Measurements from ENCODE around the gene RPS27L.
"Not testable (repeated sequence)": the region's sequence is repeated elsewhere in the genome, so short reads cannot be mapped to it uniquely, and the experiment has no call there.

The RPS27L gene

GRCh38 chr15:63135281-63135680 is 22.0 kb downstream of the RPS27L start:
- DNase-seq = no peak

- no peak for DNase-seq
Measured at GRCh38 chr15:63134245-63134985, 22.9 kb downstream of the RPS27L start.

GRCh38 chr15:63133786-63134185 is 23.5 kb downstream of the RPS27L start:
- no peak for DNase-seq

- DNase-seq = no peak
Measured at GRCh38 chr15:63126726-63127125, 30.6 kb downstream of the RPS27L start.

DNA sequence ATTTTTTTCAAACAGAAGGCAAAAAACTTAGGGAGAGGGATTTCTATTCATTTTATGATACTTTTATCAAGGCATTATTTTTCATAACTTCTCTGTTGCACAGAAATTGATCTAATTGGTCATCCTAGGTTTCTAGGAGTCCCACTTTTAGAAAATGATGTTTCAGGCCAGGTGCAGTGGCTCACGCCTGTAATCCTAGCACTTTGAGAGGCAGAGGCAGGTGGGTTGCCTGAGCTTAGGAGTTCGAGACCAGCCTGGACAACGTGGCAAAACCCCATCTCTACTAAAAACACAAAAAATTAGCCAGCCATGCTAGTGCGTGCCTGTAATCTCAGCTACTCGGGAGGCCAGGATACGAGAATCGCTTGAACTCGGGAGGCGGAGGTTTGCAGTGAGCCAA is 32.8 kb downstream of the RPS27L start:
- no peak for DNase-seq

GRCh38 chr15:63122002-63122875 is 35.0 kb downstream of the RPS27L start:
- peak; percentile 82 for DNase-seq

DNA sequence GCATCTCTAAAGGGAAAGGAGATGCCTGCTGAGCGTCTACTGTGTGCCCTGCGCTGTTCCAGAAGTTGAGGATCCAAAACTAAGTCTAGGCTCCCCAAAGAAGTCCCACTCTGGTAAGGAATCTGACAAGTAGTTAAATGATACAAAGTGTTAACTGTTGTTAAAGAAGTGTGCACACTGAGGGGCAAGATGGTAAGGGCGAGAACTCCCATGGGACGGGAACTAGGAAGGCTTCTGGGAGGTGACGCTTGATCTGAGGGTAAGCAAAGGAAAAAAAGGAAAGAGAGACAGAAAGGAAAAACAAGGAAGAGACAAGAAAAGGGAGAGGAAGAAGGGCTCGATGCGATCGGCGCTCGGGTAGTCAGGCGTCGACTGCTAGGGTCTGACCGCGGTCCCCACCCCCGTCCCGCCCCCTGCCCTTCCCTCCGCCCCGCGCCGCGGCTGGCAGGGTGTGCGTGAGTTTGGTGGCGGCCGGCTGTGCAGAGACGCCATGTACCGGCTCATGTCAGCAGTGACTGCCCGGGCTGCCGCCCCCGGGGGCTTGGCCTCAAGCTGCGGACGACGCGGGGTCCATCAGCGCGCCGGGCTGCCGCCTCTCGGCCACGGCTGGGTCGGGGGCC is 35.8 kb downstream of the RPS27L start, which contains the start of gene LACTB:
TSS of gene LACTB (plus strand) at position 480 of the 620 bp plus-strand sequence. CDS start at position 491, 11 bp downstream.
- peak; percentile 90 for DNase-seq

- no peak for DNase-seq
Measured at GRCh38 chr15:63118854-63119253, 38.4 kb downstream of the RPS27L start.

DNA sequence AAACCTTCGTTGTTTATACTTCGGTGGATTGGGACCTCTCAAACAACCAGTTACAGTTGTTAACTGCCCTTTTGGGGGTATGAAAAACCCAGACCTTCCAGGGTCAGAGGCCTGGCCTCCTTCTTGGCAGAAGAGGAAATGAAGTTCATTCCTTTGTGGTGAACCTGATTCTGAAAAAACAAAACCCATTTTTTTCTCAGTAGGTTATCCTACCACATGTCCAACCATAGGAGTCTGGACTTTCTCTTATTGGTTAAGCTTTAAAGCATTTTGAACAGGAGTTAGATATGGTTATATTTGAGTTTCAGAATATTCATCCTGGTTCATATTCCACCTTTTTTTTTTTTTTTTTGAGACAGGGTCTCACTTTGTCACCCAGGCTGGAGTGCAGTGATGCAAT is 42.8 kb downstream of the RPS27L start:
- DNase-seq = no peak

DNA sequence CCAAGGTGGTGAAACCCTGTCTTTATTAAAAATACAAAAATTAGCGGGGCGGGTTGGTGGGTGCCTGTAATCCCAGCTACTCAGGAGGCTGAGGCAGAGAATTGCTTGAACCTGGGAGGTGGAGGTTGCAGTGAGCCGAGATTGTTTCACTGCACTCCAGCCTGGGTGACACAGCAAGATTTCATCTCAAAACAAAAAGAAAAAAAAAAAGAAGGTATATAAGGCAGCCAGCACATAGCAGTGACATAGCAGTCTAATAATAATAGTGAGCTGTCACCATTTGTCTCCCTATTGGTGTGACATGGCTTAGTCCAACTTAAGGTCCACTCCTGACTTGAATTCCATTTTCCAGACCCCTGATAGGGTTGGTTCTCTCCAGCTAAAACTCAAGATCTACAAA is 44.4 kb downstream of the RPS27L start:
- DNase-seq = no peak

GRCh38 chr15:63111481-63111880 is 45.8 kb downstream of the RPS27L start:
- no peak for DNase-seq

- DNase-seq = no peak
Measured at GRCh38 chr15:63110428-63111026, 46.8 kb downstream of the RPS27L start.

DNA sequence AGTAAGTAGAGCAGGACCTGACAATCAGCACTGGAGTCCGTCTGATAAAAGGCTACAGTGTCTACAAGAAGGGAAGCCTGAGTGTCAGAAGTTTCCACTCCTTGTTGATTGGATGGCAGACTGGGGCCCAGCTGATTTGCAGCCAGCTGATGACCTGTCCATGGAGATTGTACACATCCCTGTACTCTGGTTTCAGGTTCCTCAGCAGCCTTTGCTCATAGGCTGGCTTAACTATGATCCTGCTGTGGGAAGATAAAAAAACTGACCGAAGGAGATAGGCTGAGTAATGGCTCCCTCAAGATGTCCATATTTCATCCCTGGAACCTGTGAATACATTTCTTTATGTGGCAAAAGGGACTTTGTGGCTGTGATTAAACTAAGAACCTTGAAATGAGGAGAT is 47.4 kb downstream of the RPS27L start:
- DNase-seq = no peak

GRCh38 chr15:63109498-63109897 is 47.8 kb downstream of the RPS27L start:
- no peak for DNase-seq

GRCh38 chr15:63107895-63108546 is 49.3 kb downstream of the RPS27L start:
- no peak for DNase-seq

DNA sequence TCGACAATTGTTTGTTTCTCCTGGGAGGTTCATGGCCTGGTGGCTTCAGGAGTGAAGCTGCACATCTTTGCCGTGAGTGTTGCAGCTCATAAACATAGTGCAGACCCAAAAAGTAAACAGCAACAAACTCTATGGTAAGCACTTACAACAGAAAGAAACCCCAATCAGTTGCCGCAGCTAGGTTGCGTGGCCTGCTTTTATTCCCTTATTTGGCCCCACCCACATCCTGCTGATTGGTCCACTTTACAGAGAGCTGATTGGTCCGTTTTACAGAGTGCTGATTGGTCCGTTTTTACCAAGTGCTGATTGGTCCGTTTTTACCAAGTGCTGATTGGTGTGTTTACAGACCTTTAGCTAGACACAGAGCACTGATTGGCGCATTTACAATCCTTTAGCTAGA is 51.9 kb downstream of the RPS27L start:
- not testable (repeated sequence) for DNase-seq

DNA sequence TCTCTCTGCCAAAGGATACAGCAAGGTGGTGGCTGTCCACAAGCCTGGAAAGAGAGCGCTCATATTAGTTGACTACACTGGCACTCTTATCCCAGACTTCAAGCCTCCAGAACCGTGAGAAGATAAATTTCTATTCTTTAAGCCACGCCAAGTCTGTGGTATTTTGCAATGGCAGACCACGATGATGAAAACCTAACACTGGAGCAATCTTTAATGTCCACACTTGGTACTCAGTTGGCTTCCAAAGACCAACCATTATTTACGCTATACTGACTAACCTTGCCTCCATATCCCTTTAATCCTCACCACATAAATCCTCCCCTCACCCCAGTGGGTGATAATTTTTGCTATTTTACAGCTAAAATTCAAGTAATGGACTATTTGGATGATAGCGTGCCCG is 52.5 kb downstream of the RPS27L start:
- DNase-seq = no peak

- no peak for DNase-seq
Measured at GRCh38 chr15:63103416-63103815, 53.9 kb downstream of the RPS27L start.

DNA sequence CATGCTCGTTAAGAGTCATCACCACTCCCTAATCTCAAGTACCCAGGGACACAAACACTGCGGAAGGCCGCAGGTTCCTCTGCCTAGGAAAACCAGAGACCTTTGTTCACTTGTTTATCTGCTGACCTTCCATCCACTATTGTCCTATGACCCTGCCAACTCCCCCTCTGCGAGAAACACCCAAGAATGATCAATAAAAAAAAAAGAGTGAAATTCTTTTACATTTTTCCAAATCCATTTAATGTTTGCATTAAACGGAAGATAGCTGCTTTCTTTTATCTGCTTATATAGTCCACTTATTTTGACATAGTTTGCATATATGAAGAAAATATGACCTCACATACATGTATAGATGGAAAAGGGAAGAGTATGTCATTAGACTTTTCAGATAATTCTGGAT is 57.7 kb downstream of the RPS27L start:
- DNase-seq = not testable (repeated sequence)

GRCh38 chr15:63098901-63099300 is 58.4 kb downstream of the RPS27L start:
- DNase-seq = not testable (repeated sequence)
